Right lobe of liver (tissue), 6 donors: ENCODE measurements around the gene FLT1. TPM values are rescaled to one million over a fixed set of nuclear protein-coding genes. Genes with fewer than 3 reads are reported as not detected.
A peak's percentile ranks its signal among the peaks of the same experiment; 100 is the strongest.

Experiments
- ATAC-seq, 4 donors: fragments of 200-7000 bp; cut with Tn5 transposase; one replicate each; pipeline ENCODE4 v1.9.1; 2020; ENCODE audit warnings: mild to moderate bottlenecking in 4 of 4, moderate library complexity in 4 of 4
- DNase-seq, 3 donors: peaks; one replicate each; pipeline ENCODE4 v3.0.0-alpha.2; 2020
- H3K27ac ChIP-seq, 3 donors: fragments of 200-600 bp; one replicate each; pipeline ENCODE4 v1.8.0; 2022
- H3K27me3 ChIP-seq, 2 donors: fragments of 200-600 bp; one replicate each; pipeline ENCODE4 v1.8.0; 2022
- H3K36me3 ChIP-seq, 4 donors: fragments of 200-600 bp; sonication (generic) in 1 of 4; one replicate each; pipeline versions ENCODE4 v1.5.1 to v1.8.0; 2017 to 2022; ENCODE audit warnings: control low read depth in 1 of 4
- H3K4me1 ChIP-seq, 4 donors: fragments of 200-600 bp; sonication (generic) in 1 of 4; one replicate each; pipeline versions ENCODE4 v1.5.1 to v1.8.0; 2017 to 2022; ENCODE audit warnings: control low read depth in 1 of 4
- H3K4me3 ChIP-seq, 3 donors: fragments of 200-600 bp; one replicate each; pipeline ENCODE4 v1.8.0; 2022
- H3K9me3 ChIP-seq, 4 donors: fragments of 200-600 bp; sonication (generic) in 1 of 4; one replicate each; pipeline versions ENCODE4 v1.5.1 to v1.8.0; 2017 to 2022; ENCODE audit warnings: control low read depth in 1 of 4
- CTCF ChIP-seq, 4 donors: fragments of 200-600 bp in 3 of 4; fragments of 450-650 bp in 1 of 4; IDR thresholded peaks; one replicate each; pipeline versions ENCODE4 v1.5.1 to v1.8.0; 2016 to 2022; ENCODE audit warnings: antibody characterized with exemption in 4 of 4, mild to moderate bottlenecking in 2 of 4
- POLR2A ChIP-seq: fragments of 450-650 bp; IDR thresholded peaks from one replicate; pipeline ENCODE4 v1.6.1; 2017; ENCODE audit warnings: antibody characterized with exemption, mild to moderate bottlenecking
- WGBS: methylation state at CpG from one replicate; pipeline ENCODE4 v1.1.6; 2018; ENCODE audit warnings: low coverage, low lambda C conversion rate; ENCODE audit not compliant: insufficient coverage; ENCODE audit errors: missing lambda C conversion rate; 5-methylcytosine and 5-hydroxymethylcytosine counted together
- intact Hi-C, 2 donors: fragments of 100-400 bp; cut with DNase I; formaldehyde crosslinking; loops; one replicate each; pipeline versions ENCODE4 v1.11.2 to v1.14.1; 2022
- total RNA-seq, 6 experiments: library from RNA; depleted of rRNA in 2 of 6; stranded (reverse); fragments of >200 nt in 2 of 6; fragmentation: NEBNext Ultra II Directional in 3 of 6; extraction: Animal tissue kit (Norgen Biotek cat#: 25700) in 3 of 6; gene quantifications; one replicate each; pipeline versions ENCODE4 v1.1.0 to v1.2.4, GENCODE V29; 2016 to 2023
- donor health status: DM: no; HTN: yes; CAD: no.
- donor health status: DM: no; HTN: no; CAD: no.
- donor health status: DM: no; HTN: no; CAD: no.
- donor health status: DM: no; HTN: yes; CAD: no.
- donor health status: DM: no; HTN: yes; CAD: no.

FLT1 gene
- total RNA-seq, 6 experiments from 2014 or later, result 10.6 to 66.4 (median 20.5) TPM

GRCh38 chr13:28415994-28416421 is 78.9 kb downstream of the FLT1 start:
- DNase-seq, result no peak
- H3K4me3 ChIP-seq, result no peak overlapping the region
- TF ChIP-seq CTCF (IDR thresholded peaks at IDR 0.05) (no peak), POLR2A (no peak)
- intact Hi-C loops, result no loop called here
- H3K36me3 ChIP-seq, result no peaks in the 10 kb centered on the region
- no peaks in the 10 kb centered on the region for H3K4me1 ChIP-seq
- no peak for ATAC-seq
- H3K27ac ChIP-seq, result no peak overlapping the region
- 42% methylated on average over 3 of the region's 3 CpGs for WGBS
- H3K9me3 ChIP-seq, result no peaks in the 10 kb centered on the region
- H3K27me3 ChIP-seq, result no peaks in the 10 kb centered on the region

DNA sequence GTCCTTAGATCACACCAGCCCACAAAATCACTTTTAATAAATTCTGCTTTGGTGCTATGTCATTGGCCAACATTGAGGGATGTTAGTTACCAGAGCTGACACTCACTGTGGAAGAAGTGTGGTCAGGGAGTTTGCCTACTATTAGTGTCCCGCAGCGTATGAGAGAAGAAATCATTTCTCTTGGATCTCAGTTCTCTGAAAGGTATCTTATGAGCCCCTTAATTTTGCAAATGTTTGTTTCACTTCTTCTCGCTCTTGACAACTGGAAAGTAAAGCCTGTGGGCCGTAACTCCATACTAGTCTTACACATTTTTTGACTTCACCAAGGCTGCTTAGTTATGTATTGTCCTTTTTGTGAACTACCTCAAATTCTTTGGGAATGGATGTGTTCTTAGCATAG is 80.9 kb downstream of the FLT1 start:
- no peak for DNase-seq
- intact Hi-C loops, result no loop called here
- Histone ChIP-seq H3K27me3 (no peaks in the 10 kb centered on the region), H3K4me1 (no peaks in the 10 kb centered on the region), H3K36me3 (no peaks in the 10 kb centered on the region), H3K27ac (peak overlapping the region in 1 of 3 donors; percentile 22), H3K9me3 (no peaks in the 10 kb centered on the region), H3K4me3 (no peak overlapping the region)
- TF ChIP-seq CTCF (IDR thresholded peaks at IDR 0.05) (no peak), POLR2A (no peak)
- ATAC-seq, result no peak
- 93% methylated on average over 4 of the region's 4 CpGs for WGBS

- Histone ChIP-seq H3K27me3 (no peaks in the 10 kb centered on the region), H3K4me3 (no peak overlapping the region), H3K9me3 (no peaks in the 10 kb centered on the region), H3K27ac (peak overlapping the region in 2 of 3 donors; percentile 18 to 22), H3K4me1 (no peaks in the 10 kb centered on the region), H3K36me3 (no peaks in the 10 kb centered on the region)
- no CpG with 5 or more reads among the region's 8 CpGs for WGBS
- intact Hi-C loops, result no loop called here
- TF ChIP-seq POLR2A (no peak), CTCF (IDR thresholded peaks at IDR 0.05) (no peak)
- DNase-seq, result peak in 2 of 3 donors; percentile 40 to 48
- peak; percentile 50 to 72 (median 60) for ATAC-seq
These were observed 81.9 kb downstream of the FLT1 start for GRCh38 chr13:28412981-28413380.

GRCh38 chr13:28411831-28412353 is 83.0 kb downstream of the FLT1 start:
- Histone ChIP-seq H3K9me3 (no peaks in the 10 kb centered on the region), H3K27me3 (no peaks in the 10 kb centered on the region), H3K4me3 (no peak overlapping the region), H3K36me3 (no peaks in the 10 kb centered on the region), H3K27ac (no peak overlapping the region), H3K4me1 (no peaks in the 10 kb centered on the region)
- DNase-seq, result no peak
- no peak for ATAC-seq
- 9% methylated on average over 5 of the region's 5 CpGs for WGBS
- intact Hi-C loops, result no loop called here
- TF ChIP-seq POLR2A (no peak), CTCF (IDR thresholded peaks at IDR 0.05) (no peak)

DNA sequence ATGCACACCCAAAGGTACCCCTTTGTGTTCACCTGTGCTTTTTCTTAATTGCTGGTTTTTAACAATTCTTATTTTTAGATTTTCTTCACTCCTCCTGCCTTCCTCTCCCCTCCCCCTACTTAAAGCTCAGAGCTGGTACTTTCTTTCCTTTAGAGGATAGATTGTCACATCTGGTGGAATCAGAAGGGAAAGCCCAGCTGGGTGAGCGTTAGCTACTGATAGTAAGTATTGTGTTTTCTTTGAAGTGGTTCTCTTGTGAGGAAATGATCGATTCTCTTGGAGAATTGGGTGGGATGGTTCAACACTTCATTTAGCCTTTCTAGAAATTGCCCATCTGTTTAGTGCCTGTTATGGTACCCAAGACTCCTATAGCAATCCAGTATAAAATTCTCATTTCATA is 84.8 kb downstream of the FLT1 start:
- WGBS, result 21% methylated on average over 2 of the region's 2 CpGs
- Histone ChIP-seq H3K4me1 (no peaks in the 10 kb centered on the region), H3K4me3 (no peak overlapping the region), H3K9me3 (no peaks in the 10 kb centered on the region), H3K27ac (no peak overlapping the region), H3K27me3 (no peaks in the 10 kb centered on the region), H3K36me3 (no peaks in the 10 kb centered on the region)
- intact Hi-C loops, result no loop called here
- no peak for ATAC-seq
- TF ChIP-seq CTCF (IDR thresholded peaks at IDR 0.05) (no peak), POLR2A (no peak)
- DNase-seq, result no peak
